Stimulated activated naive CD8-positive, alpha-beta T cell treated with anti-CD3 and anti-CD28 coated beads, Interleukin-15, Interleukin-2, amounts not matched to agents 100 U/mL and 50 U/mL, for 24 hours (primary cell): ENCODE results near the gene SCARB1.

ENCODE experiments used
- ATAC-seq: fragments of 150-1000 bp; cut with Tn5 transposase; one replicate; pipeline ENCODE4 v1.10.0; 2021
- DNase-seq: peaks from one replicate; pipeline ENCODE4 v3.0.0; 2021

The SCARB1 gene

DNA sequence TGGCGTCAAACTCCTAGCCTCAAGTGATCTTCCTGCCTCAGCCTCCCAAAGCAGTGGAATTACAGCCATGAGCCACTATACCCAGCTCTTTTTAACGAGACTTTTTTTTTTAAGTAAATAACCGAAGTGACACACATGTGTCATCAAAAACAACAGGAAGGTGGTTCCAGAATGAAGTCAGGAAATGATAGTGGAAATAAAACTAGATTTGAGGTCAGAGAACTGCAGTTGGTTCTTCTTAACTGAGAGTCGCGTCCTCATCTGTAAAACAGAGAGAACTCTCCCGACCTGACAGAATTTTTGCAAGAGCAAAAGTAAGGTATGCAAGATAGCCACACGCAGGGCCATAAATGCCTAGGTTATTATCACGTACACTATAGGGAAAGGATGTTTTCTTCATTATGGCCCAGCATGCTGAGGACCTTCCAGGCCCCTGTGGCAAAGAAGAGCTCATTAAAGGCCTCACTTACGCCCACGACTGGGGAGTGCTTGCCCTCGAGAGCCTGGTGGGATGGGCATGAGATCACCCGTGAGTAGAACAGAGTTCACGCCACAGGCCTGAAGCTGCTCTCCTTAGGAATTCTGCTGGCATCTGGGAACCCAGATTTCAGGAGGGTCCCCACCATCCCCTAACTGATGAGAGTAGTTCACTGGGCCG, 67.2 kb downstream of the SCARB1 start:
- no peak for DNase-seq
- peak; percentile 60 for ATAC-seq

DNA sequence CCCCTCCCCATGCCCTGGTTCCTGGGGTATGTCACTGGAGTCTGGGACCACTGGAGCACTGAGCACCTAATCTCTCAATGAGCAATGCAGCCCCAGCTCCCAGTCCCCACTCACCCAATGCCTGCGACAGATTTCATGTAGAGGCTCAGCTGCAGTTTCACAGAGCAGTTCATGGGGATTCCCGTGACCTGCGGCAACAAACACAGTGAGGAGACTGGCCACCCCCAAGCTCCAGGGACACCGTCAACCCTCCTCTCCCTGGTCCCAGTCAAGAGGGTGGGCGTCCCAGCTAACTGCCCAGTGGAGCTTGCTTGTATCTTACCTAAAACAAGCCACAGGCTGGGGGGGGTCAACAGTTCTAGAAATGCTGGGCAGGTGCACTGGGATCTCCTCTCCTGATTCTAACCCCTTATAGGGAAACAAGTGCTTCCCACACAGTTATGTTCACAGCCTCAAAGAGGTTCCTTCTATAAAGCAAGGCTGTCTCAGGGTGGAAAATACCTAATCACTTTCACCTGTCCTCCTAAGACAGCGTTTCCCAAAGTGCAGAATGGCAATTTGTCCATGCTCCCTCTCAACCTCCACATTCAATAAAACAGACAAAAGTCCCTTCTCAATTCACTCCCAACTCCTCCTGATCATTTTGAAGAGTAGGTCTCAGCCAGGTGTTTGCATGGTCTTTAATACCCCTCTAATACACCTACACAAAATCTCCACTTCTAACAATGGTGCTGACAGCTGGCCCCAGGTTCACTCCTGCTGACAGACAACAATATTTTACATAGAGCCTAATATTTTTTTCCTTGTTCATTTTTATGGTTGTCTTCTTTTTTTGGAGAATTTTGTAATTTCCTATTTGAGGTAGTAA, 68.3 kb downstream of the SCARB1 start:
- ATAC-seq, result peak; percentile 31
- DNase-seq, result no peak

DNA sequence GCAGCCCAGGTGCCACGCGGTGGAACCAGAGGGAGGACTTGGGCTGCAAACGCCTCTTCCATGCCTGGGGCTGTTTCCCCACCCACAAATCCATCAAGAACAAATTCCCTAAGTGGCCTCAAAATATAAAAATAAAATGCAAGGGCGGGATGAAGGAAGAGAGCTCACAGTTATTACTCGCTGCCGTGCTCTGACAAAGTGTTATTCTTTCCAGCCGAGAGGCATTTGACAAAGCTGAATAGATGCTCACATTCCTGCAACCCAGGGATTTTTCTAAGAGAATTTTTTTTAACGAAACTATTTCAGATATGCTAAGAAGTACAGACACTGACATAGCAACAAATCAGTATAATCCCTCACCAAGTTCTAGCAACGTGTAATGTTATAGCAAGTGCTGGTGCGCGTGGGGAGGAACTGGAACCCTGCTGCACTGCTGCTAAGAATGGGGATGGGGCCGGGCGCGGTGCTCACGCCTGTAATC, 70.7 kb downstream of the SCARB1 start:
- ATAC-seq (no peak), DNase-seq (no peak)

DNA sequence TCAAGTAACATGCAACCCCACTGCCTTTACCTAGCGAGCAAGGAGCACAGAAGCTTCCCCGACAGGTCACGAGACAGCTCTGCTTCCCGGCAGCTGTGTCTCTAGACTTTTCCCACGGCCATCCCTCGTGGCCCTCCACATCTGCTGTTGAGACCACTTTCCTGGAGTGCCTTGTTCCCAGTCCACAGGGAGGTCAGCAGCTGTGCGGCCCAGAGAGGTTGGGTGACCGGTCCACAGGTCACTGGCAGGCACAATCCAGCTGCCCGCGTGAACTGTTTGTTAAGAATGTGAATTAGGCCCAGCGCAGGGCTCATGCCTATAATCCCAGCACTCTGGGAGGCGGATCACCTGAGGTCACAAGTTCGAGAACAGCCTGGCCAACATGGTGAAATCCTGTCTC, 71.5 kb downstream of the SCARB1 start:
- ATAC-seq (no peak), DNase-seq (no peak)

DNA sequence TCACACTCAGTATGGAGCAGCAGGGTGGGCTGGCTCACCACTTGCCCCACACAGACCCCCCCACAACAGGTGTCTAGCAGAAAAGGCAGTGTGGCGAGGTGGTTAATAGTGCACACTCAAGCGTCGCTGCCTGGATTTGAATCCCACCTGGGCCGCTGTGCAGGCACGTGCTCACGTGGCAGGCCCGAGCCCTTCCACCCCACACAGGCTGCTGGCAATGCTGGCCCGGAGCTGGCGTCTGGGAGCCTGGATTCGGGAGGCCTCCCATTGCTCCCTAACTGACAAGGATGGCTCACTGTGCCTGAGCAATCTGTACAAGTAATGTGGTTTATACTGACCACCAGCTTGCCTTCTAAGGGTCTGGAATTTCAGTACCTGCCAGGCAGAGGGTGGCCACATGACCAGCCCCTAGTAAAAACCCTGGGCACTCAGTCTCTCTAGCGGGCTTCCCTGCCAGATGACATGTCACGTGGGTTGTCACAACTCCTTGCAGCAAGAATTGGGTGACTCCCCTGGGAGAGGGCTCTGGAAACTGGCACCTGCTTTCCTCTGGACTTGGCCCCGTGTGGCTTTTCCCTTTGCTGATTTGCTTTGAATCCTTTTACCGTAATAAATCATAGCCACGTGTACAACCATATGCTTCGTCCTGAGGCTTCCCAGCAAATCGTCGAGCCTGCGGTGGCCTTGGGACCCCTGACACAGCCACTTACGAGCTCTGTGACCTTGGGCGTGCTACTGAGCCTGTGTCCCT, 72.8 kb downstream of the SCARB1 start:
- no peak for DNase-seq
- ATAC-seq, result peak; percentile 33

DNA sequence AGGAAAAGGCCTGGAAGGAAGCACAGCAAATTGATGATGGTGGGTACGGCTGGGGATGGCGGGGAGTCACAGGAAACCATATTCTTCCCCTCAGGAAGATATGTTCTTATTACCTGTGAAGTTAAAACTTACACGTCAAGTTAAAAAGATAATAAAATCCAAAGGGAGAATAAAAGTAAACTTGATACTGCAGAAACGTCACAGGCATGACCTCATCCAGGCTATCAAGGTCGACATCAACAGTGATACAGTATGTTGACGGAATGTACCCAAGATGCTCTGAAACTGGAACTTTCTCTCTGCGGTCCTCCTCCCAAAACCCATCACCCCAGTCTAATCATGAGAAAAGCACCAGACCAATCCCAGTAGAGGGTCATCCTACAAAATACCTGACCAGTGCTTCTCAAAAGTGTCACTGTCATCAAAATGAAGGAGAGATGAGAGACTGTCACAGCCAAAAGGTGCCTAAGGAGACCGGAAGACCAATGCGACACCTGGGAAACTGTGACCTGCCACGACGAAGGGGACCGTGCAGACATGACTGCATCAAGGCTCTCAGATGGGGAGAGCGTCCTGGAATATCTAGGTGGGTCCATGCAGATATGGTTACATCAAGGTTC, 74.6 kb downstream of the SCARB1 start:
- DNase-seq, result no peak

DNA sequence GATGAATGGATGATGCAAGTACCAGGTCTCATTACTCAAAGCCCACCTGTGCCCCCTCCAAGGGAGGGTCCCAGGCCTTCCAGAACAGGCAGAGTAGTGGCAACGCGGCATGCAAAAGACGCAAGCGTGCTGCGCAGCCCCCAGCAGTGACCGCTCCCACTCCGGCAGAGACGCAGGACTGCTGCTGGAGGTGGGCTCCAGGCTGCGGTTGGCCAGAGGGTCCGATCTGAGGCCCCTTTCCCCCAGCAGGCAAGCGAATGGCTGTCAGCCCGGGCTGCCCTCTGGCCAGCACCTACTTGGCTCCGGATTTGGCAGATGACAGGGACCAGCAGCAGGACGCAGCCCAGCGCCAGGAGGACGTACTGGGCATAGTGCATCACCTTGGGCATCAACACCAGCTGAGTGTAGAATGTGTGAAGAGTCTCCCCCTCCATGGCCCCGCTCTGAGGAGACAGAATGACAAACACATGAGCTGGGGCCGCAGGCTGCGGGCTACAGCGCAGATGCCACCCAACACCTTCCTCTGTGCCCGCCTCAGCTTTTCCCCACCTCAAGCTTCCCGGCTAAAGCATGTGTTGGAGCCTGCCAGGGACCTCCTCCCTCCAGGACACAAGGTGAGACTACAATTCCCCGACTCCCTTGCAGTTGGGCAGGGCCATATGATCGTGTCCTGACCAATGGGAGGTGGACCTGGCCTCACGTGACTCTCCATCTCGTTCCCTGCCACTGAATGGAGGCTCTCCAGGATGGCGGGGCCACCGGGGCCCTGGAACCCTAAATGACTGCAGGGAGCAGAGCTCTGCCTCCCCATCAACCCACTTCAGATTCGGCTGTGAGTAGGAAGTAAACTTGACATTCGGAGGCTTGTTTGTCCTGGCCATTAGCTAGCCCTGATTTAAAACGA, 77.4 kb downstream of the SCARB1 start:
- no peak for ATAC-seq
- no peak for DNase-seq

More for the DNA sequence above, 74.6 kb downstream of the SCARB1 start:
- ATAC-seq, result no peak

DNA sequence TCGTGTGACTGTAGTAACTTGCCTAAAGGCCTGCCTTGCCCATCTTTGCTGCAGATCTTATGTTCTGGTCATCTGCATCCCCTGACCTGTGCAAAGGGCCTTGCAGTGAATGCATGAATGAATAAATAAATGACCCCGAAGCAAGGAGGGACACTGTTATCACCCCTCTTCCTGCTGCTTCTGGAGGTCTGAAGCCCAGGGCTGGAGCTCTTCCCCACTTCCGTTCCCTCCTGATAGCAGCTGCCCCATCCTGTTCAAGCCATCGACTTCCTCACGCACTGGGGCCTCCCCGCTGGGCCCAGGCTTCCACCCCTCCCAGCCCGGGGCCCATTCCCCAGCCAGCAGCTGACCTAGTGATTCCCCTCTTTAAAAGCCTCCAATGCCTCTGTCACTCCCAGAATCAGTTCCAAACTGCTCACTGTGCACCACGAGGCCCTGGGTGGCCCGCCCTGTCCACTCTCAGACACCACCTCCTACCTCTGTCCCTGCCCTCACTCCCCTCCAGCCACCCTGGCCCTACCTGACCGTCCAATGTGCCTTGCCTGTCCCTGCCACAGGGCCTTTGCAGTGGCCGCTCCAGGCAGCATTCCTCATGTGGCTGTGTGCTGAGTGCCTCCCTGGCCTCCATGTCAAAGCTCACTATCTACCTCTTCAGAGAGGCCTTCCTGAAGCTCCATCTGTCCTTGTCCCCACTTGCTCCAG, 78.6 kb downstream of the SCARB1 start:
- no peak for DNase-seq
- no peak for ATAC-seq

DNA sequence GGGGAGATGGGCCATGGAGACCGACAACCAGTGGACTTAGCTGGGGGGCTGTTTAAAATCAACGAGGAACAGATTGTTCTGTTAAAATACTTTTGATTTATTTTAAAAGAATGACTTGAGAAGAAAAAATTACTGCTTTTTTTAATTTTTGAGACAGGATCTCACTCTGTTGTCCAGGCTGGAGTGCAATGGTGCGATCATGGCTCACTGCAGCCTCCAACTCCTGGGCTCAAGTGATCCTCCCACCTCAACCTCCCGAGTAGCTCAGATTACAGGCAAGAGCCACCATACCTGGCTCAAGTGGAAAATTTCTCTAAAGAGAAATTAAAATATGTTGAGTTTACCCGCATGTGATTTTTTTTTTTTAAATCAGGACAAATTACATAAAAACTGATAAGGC, 80.6 kb downstream of the SCARB1 start:
- ATAC-seq, result no peak
- DNase-seq, result no peak

DNA sequence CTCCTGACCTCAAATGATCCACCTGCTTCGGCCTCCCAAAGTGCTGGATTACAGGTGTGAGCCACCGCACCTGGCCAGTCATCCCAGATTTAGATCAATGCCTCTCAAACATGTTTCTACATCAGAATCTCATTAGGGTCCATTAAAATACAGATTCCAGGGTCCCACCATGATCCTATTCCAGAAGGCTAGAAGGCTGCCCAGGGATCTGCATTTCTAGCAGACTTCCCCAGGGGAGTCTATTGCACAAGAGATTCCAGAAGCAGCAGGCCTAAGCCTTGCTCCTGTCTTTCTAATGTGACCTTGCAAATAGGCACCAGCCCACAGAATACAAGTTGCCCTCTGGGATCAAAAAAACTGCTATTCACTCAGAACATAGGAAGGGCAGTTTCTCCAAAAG, 81.5 kb downstream of the SCARB1 start:
- no peak for DNase-seq
- no peak for ATAC-seq

DNA sequence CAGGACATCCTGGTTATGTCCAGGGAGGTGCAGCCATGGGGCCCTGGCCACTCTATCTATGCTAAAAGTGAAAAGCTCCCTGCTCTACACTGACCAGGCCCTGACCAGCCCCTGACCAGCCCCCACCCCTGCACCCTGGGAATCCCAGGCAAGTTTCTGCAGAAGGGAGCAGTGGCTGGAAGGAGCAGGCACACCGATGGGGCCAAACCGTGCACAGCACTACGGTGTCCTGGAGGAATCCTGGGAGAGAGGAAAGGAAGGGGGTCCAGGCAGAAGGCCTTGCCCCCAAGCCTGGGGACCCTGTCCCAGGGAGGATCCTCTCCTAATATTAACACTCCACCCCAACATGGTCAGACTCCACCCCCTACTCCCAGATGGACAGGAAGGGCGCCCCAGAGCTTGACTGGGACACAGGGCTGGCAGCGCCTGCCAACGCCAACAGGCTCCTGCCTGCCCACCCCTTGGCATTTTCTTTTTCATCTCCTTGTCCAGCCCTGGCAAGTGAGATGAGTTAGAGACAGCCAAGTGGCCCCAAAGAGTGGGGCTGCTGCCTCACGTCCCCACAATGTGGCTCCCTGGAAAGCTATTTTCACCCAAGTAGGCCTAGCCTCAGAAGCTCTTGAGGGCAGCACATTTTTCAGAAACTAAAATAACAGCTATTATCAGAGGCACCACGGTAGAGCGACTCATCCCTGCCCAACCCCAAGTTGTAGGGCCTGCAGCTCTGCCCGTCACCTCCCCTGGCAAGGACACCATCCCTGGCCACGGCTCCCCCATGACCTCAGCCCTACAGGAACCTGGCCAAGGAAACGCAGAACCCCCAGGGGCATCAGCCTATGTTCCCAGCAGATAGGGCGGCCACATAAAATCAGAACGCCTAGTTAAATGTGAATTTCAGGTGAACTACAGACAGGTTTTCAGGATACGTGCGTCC, 82.6 kb downstream of the SCARB1 start:
- no peak for ATAC-seq
- no peak for DNase-seq

DNA sequence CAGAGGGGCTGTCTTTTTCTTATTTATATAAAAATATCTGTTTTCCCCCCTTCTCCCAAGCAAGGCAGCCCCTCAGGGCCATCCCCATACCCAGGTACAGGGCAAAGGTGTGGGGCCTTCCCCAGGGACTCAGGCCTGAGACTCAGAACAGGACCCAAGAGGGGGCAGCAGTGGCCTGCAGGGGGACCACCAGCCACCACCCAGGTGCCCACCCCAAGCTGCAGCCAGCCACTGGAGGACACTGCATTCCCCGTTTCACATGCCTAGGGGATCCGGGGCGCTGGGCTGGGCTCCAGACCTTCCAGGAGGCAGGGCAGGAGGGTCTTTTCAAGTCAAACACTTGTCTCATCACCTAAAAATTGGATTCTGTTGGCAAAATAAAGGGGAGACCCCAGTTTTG, 83.3 kb downstream of the SCARB1 start:
- DNase-seq, result no peak
- ATAC-seq, result no peak

DNA sequence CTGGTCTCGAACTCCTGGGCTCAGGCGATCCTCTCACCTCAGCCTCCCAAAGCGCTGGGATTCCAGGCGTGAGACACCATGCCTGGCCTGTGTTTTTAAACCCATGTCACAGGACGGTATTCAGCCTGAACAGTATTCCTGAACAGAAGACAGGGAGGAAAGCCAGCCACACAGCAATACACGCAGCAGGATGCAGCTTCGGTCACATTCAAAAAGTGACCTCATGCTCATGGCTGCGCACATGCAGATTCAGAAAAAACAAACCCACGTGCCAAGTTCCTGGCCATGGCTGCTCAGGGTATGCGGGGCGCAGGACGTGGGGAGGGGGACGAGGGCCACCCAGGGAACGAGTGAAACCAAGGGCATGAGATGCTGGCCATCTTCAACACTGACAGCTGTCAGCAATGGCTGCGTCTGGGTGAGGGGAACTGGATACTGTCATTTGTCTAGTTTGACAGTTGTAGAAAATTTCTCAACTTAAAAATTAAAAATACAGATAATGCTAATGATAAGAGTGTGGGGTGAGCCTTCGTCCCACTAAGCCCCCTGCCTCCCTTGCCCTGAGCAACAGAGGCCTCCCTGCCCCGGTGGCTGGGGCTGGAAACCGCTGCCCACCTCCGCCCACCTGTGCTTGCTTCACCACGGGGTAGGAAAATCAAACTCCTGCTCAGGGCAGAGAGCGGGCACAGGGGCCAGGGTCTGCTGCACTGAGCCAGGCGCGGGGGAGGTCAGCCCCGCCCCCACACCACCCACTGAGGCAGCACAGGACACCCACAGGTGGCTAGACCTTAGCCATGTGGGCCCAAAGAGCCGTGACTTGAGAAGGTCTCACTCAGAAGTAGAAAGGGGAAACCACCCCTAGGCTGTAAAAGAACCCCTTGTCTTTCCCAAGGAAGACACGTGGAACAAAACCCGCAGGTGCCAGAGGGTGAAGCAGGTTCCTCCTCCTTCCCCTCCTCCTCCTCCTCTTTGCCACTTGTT, 84.2 kb downstream of the SCARB1 start:
- ATAC-seq, result no peak

DNA sequence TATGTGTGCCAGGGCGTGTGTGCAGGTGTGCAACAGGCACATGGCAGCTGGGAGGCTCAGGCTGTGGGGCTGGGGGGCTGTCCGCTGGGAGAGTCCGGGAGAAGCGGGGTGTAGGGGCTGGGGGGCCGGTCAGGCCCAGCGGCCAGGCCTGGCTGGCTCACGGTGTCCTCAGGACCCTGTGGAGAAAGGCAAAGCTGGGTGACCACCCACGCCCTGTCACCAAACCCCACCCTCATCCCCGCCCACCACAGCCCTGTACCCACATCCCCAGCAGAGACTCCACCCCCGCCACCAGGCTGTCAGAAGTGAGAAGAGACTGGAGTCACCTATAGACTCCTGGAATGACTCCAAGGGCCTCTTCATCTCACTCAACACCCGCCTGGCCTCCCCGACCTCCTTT, 85.3 kb downstream of the SCARB1 start:
- ATAC-seq (no peak), DNase-seq (peak; percentile 43)

More for the DNA sequence above, 84.2 kb downstream of the SCARB1 start:
- DNase-seq, result no peak

DNA sequence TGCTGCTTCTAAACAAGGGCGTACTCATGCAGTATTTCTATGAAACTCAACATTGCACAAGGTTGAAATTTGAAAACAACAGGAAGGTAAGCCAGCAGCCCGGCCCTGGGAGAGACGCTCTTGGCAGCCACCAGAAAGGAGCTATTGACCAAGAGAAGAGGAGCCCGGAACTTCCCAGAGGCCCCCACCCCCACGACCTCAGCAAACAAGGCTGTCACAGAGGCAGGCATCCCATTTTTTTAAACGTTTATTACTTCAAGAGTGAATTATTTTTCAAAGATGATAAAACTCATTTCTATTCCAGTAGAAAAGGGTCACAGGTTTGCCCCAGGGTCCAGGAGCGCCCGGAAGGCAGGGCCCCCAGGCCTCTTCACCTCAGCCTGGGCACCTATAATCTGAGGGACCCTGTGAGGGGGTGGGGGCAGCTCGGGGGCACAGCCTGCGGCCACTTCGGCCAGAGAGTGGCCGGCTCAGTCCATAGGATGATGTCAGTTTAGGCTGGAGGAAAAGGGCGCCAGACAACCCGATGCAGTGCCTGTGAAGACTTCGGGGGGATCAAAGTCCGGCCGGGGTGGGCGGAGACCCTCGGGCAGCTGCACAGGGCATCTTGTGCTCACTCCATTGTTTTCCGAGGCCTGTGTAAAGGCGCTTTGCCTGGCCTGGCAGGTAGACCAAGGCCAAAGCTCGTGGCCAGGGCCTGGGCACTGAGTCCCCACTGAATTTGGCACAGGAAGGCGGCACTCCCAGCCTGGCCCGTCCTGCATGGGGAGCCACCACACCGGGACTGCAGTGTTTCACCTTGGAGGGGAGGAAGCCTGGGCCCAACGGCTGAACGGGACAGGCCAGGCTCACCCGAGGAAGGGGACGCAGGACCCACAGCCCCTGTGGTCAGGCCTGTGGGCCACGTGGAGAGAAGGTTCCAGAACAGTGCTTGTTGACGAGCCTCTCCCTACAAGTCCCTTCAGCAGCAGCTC, 86.0 kb downstream of the SCARB1 start:
- ATAC-seq, result no peak
- no peak for DNase-seq

DNA sequence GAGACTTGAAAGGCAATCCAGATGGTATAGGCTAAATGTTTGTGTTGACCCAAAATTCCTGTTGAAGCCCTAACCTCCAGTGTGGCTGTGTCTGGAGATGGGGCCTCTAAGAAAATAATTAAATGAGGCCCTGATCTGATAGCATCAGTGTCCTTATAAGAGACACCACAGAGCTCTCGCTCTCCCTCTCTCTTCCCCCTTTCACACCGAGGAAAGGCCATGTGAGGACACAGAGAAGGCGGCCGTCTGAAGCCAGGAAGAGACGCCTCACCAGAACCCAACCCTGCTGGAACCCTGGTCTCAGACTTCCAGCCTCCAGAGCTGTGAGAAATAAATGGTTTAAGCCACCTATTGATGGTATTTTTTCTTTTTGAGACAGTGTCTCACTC, 87.5 kb downstream of the SCARB1 start:
- ATAC-seq (no peak), DNase-seq (no peak)
